ENCODE measurements around the gene RMC1.

The RMC1 gene

DNA sequence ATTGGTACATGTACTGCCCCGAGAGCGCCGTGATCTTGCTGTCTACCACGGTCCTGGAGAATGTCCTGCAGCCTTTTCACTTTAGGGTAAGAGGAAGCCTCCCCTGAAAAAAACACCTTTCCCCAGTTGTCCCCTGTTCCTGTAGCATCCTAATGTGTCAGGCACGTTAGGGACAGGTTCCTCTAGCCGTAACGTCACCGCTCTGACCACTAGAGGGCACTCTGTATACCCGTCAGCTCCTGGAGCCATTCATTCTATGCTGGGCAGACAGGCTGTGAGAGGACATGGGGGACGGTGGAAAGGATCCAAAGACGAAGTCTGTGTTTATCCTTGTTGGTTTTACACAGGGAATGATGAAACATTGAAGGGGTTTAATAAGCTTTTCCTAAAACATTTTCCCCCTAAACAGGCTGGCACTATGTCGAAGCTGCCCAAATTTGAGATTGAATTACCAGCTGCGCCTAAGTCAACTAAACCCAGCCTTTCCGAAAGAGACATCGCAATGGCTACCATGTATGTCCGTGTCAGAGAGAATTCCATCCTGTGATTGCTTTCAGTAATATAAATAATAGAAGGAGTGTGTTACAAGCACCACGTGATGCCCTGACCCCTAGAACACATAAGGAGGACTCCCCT lies 12.7 kb downstream of the RMC1 start:
- no peak overlapping the region for H2AFZ ChIP-seq (ENCODE audit: low read depth, low read length, severe bottlenecking)
- no peak overlapping the region for H3K27ac ChIP-seq (ENCODE audit: low read depth, low read length)
- H3K27me3 ChIP-seq (ENCODE audit: low read length), result no peaks in the 10 kb centered on the region
- no peak overlapping the region for H3K4me2 ChIP-seq (ENCODE audit: low read depth, low read length, poor library complexity, severe bottlenecking)
- peaks cover 37% of the 10 kb centered on the region for H3K36me3 ChIP-seq (ENCODE audit: low read length)
- no peaks in the 10 kb centered on the region for H3K9me3 ChIP-seq (ENCODE audit: insufficient read depth, low read length)
- H3K9ac ChIP-seq (ENCODE audit: low read length), result no peak overlapping the region
- no peaks in the 10 kb centered on the region for H4K20me1 ChIP-seq (ENCODE audit: low read depth, low read length)
- 0 out of 2 replicates have a peak, but pooled peaks cover 6% of the 10 kb centered on the region for H3K79me2 ChIP-seq (ENCODE audit: insufficient read depth, low read length)
- H3F3A ChIP-seq (ENCODE audit: insufficient read depth), result peaks cover 23% of the 10 kb centered on the region
- no peaks in the 10 kb centered on the region for H3K9me2 ChIP-seq (replicated peaks; ENCODE audit: insufficient read depth, low read length)
- H3K4me3 ChIP-seq (ENCODE audit: insufficient read depth, low read length, poor library complexity, severe bottlenecking), result no peak overlapping the region
- no peak for TF ChIP-seq EZH2phosphoT487 (conservative IDR thresholded peaks at IDR 0.05; ENCODE audit: low read length)
- TF ChIP-seq, protein P1, sequence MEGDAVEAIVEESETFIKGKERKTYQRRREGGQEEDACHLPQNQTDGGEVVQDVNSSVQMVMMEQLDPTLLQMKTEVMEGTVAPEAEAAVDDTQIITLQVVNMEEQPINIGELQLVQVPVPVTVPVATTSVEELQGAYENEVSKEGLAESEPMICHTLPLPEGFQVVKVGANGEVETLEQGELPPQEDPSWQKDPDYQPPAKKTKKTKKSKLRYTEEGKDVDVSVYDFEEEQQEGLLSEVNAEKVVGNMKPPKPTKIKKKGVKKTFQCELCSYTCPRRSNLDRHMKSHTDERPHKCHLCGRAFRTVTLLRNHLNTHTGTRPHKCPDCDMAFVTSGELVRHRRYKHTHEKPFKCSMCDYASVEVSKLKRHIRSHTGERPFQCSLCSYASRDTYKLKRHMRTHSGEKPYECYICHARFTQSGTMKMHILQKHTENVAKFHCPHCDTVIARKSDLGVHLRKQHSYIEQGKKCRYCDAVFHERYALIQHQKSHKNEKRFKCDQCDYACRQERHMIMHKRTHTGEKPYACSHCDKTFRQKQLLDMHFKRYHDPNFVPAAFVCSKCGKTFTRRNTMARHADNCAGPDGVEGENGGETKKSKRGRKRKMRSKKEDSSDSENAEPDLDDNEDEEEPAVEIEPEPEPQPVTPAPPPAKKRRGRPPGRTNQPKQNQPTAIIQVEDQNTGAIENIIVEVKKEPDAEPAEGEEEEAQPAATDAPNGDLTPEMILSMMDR (IDR thresholded peaks at IDR 0.05; ENCODE audit: insufficient read depth, low read length, poor library complexity, severe bottlenecking), result peak; percentile 99

DNA sequence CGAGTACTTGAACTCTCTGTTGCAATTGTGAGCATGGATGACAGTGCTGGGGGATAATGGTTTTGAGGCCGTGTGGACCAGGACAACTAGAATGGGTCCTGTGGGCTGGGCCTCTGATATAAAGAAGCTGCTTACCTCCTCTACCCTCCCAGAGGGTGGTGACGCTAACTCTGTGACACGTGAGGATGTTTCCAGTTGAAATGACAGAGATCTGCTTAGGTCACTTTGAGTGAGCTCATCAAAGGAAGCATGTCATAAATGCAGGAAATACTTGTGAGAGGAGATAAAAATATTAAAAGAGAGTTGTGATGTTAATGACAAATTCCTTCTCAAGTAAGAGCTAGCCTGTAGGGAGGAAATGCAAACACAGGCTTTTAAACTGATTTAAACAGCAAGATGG lies 16.4 kb downstream of the RMC1 start:
- no peaks in the 10 kb centered on the region for H3K27me3 ChIP-seq (ENCODE audit: low read length)
- H4K20me1 ChIP-seq (ENCODE audit: low read depth, low read length), result no peaks in the 10 kb centered on the region
- peaks cover 49% of the 10 kb centered on the region for H3K36me3 ChIP-seq (ENCODE audit: low read length)
- H3K4me3 ChIP-seq (ENCODE audit: insufficient read depth, low read length, poor library complexity, severe bottlenecking), result no peak overlapping the region
- no peak overlapping the region for H3K9ac ChIP-seq (ENCODE audit: low read length)
- H2AFZ ChIP-seq (ENCODE audit: low read depth, low read length, severe bottlenecking), result no peak overlapping the region
- H3K9me2 ChIP-seq (replicated peaks; ENCODE audit: insufficient read depth, low read length), result no peaks in the 10 kb centered on the region
- TF ChIP-seq EZH2phosphoT487 (conservative IDR thresholded peaks at IDR 0.05; ENCODE audit: low read length), result no peak
- TF ChIP-seq, protein P1 (IDR thresholded peaks at IDR 0.05; ENCODE audit: insufficient read depth, low read length, poor library complexity, severe bottlenecking), result no peak
- H3F3A ChIP-seq (ENCODE audit: insufficient read depth), result peaks cover 10% of the 10 kb centered on the region; the same call in 1 of the 2 replicates
- H3K4me2 ChIP-seq (ENCODE audit: low read depth, low read length, poor library complexity, severe bottlenecking), result no peak overlapping the region
- no peak overlapping the region for H3K27ac ChIP-seq (ENCODE audit: low read depth, low read length)
- H3K9me3 ChIP-seq (ENCODE audit: insufficient read depth, low read length), result no peaks in the 10 kb centered on the region
- H3K79me2 ChIP-seq (ENCODE audit: insufficient read depth, low read length), result 0 out of 2 replicates have a peak, but pooled peaks cover 6% of the 10 kb centered on the region

DNA sequence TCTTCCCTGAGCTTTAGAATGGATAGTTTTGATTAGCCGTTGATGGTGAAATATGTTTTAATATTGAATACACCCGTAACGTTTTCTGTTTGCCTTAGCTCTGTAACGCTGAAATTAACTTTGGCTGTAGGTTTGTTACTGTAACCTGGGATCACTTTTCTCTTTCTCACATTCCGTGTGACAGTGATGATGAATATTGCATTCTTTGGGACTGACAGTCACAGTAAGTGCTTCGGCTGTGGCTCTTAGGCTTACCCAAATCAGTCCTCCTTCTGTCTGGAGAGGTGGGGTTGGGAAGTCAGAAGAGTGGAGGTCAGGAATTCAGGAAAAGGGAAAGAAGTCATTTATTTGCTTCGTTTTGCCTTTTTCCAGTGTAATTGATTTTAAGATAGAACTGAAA lies 18.0 kb downstream of the RMC1 start:
- peaks cover 51% of the 10 kb centered on the region for H3K36me3 ChIP-seq (ENCODE audit: low read length)

More for the DNA sequence above, 18.0 kb downstream of the RMC1 start:
- no peak overlapping the region for H2AFZ ChIP-seq (ENCODE audit: low read depth, low read length, severe bottlenecking)
- no peak overlapping the region for H3K4me2 ChIP-seq (ENCODE audit: low read depth, low read length, poor library complexity, severe bottlenecking)
- H3K27ac ChIP-seq (ENCODE audit: low read depth, low read length), result no peak overlapping the region
- H3K27me3 ChIP-seq (ENCODE audit: low read length), result no peaks in the 10 kb centered on the region
- no peak for TF ChIP-seq EZH2phosphoT487 (conservative IDR thresholded peaks at IDR 0.05; ENCODE audit: low read length)
- TF ChIP-seq, protein P1 (IDR thresholded peaks at IDR 0.05; ENCODE audit: insufficient read depth, low read length, poor library complexity, severe bottlenecking), result no peak
- H3F3A ChIP-seq (ENCODE audit: insufficient read depth), result no peaks in the 10 kb centered on the region
- H3K9me3 ChIP-seq (ENCODE audit: insufficient read depth, low read length), result no peaks in the 10 kb centered on the region
- 0 out of 2 replicates have a peak, but pooled peaks cover 3% of the 10 kb centered on the region for H3K79me2 ChIP-seq (ENCODE audit: insufficient read depth, low read length)
- no peaks in the 10 kb centered on the region for H3K9me2 ChIP-seq (replicated peaks; ENCODE audit: insufficient read depth, low read length)
- H3K9ac ChIP-seq (ENCODE audit: low read length), result no peak overlapping the region
- H3K4me3 ChIP-seq (ENCODE audit: insufficient read depth, low read length, poor library complexity, severe bottlenecking), result no peak overlapping the region
- no peaks in the 10 kb centered on the region for H4K20me1 ChIP-seq (ENCODE audit: low read depth, low read length)
